NT2/D1 (cell line): ENCODE measurements around the gene CDH18.

Source experiments
- DNase-seq: peaks from one replicate; pipeline ENCODE4 v3.0.0-alpha.2; 2011; ENCODE audit warnings: low read depth, low spot score
- H3K27me3 ChIP-seq: 2 replicates; pipeline ENCODE4 v1.6.0; 2011; ENCODE audit warnings: mild to moderate bottlenecking; ENCODE audit not compliant: insufficient read length, insufficient read depth
- H3K36me3 ChIP-seq: 2 replicates; pipeline ENCODE4 v1.6.1; 2011; ENCODE audit warnings: mild to moderate bottlenecking, low read length, mixed read lengths; ENCODE audit not compliant: insufficient read depth, insufficient read length
- H3K4me1 ChIP-seq: 2 replicates; pipeline ENCODE4 v1.5.1; 2011; ENCODE audit not compliant: insufficient read depth, insufficient read length
- H3K4me3 ChIP-seq: 2 replicates; pipeline ENCODE4 v1.5.1; 2011; ENCODE audit warnings: low read depth; ENCODE audit not compliant: insufficient read length
- H3K9ac ChIP-seq: 2 replicates; pipeline ENCODE4 v1.6.0; 2011; ENCODE audit warnings: low read depth; ENCODE audit not compliant: insufficient read length
- H3K9me3 ChIP-seq: 2 replicates; pipeline ENCODE4 v1.5.1; 2011; ENCODE audit warnings: mild to moderate bottlenecking, low read length; ENCODE audit not compliant: insufficient read depth
- SUZ12 ChIP-seq: IDR thresholded peaks from 2 replicates; pipeline ENCODE4 v1.6.1; 2011; ENCODE audit not compliant: insufficient read length, insufficient read depth; ENCODE audit errors: extremely low read depth
- YY1 ChIP-seq: IDR thresholded peaks from 2 replicates; pipeline ENCODE4 v1.6.1; 2011; ENCODE audit not compliant: insufficient read length, insufficient read depth
- ZNF274 ChIP-seq: IDR thresholded peaks from 2 replicates; pipeline ENCODE4 v1.6.1; 2011; ENCODE audit warnings: mild to moderate bottlenecking, low read depth, low read length

The CDH18 gene

DNA sequence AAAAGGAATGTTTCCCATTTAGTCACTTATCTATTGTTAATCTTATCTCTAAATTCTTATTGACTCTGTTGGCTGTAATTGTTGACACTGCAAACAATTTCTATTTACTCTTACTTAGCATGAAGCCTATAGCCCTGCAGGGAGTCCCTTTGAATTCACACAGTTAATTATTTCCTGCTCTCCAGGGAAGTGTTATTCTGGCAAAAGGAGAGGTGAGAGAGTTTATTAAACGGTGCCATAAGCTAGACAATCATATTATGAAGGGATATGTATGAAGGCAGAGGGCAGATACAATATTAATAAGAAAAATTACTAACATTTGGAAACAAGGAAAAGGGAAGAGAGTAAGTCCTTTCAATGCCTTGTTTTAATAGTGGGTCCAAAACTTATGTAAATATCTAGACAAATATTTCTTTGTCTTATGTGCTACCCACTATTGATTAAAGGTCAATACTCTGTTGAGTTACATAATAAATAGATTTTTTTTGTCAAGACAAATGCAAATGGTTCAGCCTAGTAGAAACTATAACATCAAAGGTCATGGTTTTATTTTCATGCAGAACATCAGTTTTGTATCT lies 107.1 kb downstream of the CDH18 start:
- H3K36me3 ChIP-seq, result no peaks in the 10 kb centered on the region
- H3K9me3 ChIP-seq, result no peaks in the 10 kb centered on the region
- no peaks in the 10 kb centered on the region for H3K4me1 ChIP-seq
- H3K9ac ChIP-seq, result no peak overlapping the region
- H3K4me3 ChIP-seq, result no peak overlapping the region
- no peak for TF ChIP-seq YY1
- no peak for TF ChIP-seq SUZ12
- no peak for TF ChIP-seq ZNF274
- H3K27me3 ChIP-seq, result no peaks in the 10 kb centered on the region
- DNase-seq, result peak; percentile 18

DNA sequence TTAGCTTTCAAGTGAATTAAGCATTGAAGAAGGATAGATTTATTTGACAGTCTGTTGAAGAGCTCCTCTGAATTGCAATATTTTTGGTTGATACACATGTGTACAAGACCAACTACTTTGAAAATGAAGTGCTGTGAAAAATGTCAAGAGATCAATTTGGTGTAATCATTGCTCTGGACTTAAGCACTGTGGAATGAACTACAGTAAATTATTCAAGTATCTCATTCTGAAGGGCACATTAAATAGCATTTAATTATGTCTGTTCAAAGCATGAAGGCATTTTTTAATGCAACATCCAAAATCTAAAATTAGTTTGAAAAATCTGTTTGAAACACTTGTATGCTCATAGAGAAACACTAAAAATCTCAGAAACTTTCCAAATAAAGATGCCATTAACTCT lies 107.5 kb downstream of the CDH18 start:
- Histone ChIP-seq H3K36me3 (no peaks in the 10 kb centered on the region), H3K4me1 (no peaks in the 10 kb centered on the region), H3K9me3 (no peaks in the 10 kb centered on the region), H3K9ac (no peak overlapping the region), H3K27me3 (no peaks in the 10 kb centered on the region), H3K4me3 (no peak overlapping the region)
- no peak for TF ChIP-seq YY1
- TF ChIP-seq ZNF274, result no peak
- TF ChIP-seq SUZ12, result no peak
- DNase-seq, result no peak

DNA sequence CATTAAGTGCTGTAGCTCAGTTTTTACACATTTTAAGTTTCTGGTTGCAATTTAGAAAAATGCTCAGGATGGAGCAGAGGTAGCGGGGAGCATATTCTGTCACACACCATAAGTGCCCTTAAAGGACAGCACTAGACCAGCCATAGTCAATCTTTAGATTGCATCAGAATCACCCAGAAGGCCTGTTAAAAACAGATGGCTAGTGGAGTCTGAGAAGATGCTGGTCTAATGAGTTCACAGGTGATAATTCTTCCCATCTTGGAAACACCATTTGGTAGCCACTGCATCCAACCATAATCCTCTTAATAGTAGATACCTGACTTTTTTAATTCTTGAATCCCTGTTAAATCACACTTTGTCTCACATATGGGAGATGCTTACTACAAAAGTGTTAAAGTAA lies 113.2 kb downstream of the CDH18 start:
- H3K4me3 ChIP-seq, result no peak overlapping the region
- H3K36me3 ChIP-seq, result no peaks in the 10 kb centered on the region
- no peaks in the 10 kb centered on the region for H3K27me3 ChIP-seq
- no peaks in the 10 kb centered on the region for H3K4me1 ChIP-seq
- H3K9me3 ChIP-seq, result peaks cover 16% of the 10 kb centered on the region
- no peak overlapping the region for H3K9ac ChIP-seq
- TF ChIP-seq ZNF274 (no peak), YY1 (no peak), SUZ12 (no peak)
- DNase-seq, result no peak

DNA sequence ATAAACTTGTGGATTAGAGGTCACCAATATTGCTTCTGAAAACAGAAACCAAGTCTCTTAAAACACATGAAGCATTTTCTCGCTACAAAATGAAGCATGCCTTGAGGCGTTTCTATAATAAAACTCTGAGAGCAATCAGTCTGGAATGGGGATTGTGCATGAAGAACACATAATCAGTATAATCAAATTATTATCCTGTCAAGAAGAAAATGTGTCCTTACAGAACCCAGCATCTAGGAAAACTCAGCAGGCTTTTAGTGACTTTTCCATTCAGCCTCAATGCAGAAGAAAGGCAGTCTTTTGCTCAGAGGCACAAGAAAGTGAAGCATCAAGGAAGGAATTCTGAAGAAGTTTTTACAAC lies 121.9 kb downstream of the CDH18 start:
- DNase-seq, result no peak
- H3K27me3 ChIP-seq, result no peaks in the 10 kb centered on the region
- no peaks in the 10 kb centered on the region for H3K36me3 ChIP-seq
- no peaks in the 10 kb centered on the region for H3K4me1 ChIP-seq
- H3K9me3 ChIP-seq, result no peaks in the 10 kb centered on the region
- no peak overlapping the region for H3K9ac ChIP-seq
- no peak overlapping the region for H3K4me3 ChIP-seq
- TF ChIP-seq SUZ12, result no peak
- TF ChIP-seq ZNF274, result no peak
- TF ChIP-seq YY1, result no peak

DNA sequence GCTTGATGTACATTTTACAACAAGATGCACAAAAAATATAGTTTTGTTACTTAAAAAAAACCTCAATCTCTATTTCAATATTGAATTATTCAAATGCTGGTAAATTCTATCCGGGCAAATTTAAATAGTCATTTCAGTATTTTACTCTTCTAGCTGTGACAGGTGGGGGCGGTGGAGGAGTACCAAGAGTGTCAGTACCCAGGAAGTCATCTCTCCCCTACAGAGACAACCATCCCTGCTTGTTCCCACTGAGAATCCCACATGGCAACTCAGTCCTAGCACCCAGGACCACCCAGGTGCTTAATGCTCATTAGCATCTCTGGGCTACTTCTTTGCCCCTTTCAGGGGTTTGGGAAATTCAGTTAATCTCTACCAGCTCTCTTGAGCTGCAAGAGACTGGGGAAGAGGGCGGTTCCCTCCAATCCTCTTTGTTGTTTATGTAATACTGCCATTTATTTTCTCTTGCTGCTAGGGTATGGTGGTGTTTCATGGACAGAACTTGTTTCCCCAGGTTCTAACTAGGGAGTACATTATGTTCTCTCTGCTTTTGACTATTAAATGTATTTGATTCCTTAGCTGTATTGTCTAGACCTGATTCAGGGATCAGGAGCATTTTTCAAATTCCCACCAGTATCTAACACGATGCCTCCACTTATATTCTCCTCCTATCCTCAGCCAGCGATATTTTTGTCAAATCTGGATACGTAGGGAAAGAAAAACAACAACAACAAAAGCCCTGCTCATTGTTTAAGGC lies 122.5 kb downstream of the CDH18 start:
- Histone ChIP-seq H3K9ac (no peak overlapping the region), H3K27me3 (no peaks in the 10 kb centered on the region), H3K4me1 (no peaks in the 10 kb centered on the region), H3K4me3 (no peak overlapping the region), H3K9me3 (no peaks in the 10 kb centered on the region), H3K36me3 (no peaks in the 10 kb centered on the region)
- no peak for TF ChIP-seq ZNF274
- TF ChIP-seq SUZ12, result no peak
- no peak for TF ChIP-seq YY1
- no peak for DNase-seq

DNA sequence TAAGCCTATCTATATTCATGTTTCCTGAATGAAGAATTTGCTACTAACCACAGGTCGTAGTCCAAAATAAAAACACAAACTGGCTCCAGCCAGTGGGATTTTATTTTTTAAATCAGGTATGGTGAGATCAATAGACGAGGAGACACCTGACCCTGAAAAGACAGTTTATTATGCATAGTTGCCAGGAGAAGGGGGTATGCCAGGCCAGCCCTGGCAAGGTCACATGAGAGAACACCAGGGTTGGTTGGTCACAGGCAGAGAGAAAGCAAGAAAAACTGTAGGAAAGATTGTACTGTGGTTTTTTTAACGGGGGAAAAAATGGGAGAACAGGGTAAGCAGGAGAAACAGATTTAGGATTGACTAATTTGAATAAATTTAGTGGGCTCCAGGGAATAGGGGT lies 125.3 kb downstream of the CDH18 start:
- Histone ChIP-seq H3K4me1 (no peaks in the 10 kb centered on the region), H3K4me3 (no peak overlapping the region), H3K36me3 (no peaks in the 10 kb centered on the region), H3K27me3 (no peaks in the 10 kb centered on the region), H3K9ac (no peak overlapping the region), H3K9me3 (no peaks in the 10 kb centered on the region)
- no peak for DNase-seq
- TF ChIP-seq YY1 (no peak), SUZ12 (no peak), ZNF274 (no peak)

DNA sequence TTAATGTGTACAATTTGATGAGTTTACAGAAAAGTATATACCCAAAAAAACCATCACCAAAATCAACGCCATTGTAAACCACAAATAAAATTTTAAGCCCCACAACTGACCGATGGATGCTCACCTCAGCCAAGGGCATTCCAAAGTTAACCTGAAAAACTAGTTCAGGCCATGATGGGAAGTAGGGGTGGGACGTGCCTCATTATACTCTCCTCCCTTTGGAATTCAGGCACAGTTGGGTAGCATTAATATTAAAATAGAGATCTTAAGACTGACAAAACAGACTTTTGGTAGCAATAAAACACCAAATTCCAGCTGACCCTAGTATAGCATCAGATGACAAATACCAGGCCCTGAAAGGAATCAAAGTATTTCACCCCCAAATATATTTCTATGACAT lies 129.0 kb downstream of the CDH18 start:
- no peaks in the 10 kb centered on the region for H3K4me1 ChIP-seq
- no peak for DNase-seq
- H3K4me3 ChIP-seq, result no peak overlapping the region
- no peaks in the 10 kb centered on the region for H3K36me3 ChIP-seq
- H3K27me3 ChIP-seq, result no peaks in the 10 kb centered on the region
- TF ChIP-seq ZNF274 (no peak), YY1 (no peak), SUZ12 (no peak)
- H3K9me3 ChIP-seq, result no peaks in the 10 kb centered on the region
- H3K9ac ChIP-seq, result no peak overlapping the region
